ENCODE results near the gene SYTL5. TPM values are rescaled to one million over a fixed set of nuclear protein-coding genes. Genes with fewer than 3 reads are reported as not detected.
"Not testable (repeated sequence)": the region's sequence is repeated elsewhere in the genome, so short reads cannot be mapped to it uniquely, and the experiment has no call there.

Gene SYTL5
- 4.4 TPM for total RNA-seq

DNA sequence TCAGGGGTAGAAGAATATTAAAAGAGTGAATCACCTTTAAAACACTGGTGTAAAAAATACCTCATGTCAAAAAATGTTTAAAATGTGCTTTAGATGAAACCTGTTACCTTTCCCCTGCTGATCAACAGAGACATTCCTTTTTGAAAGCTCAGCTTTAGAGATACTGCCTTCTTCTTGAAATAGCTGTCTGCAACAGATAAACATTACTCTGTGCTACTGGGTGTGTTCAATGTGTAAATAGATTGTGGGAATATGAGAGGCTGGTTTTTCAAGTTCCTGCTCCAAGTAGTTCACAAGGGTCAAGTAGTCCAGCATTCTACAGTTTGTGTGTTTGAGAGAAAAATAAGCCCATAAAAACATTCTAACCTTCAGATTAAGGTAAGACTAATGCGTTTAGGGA lies at the start of gene SYTL5:
TSS of gene SYTL5 (plus strand) at position 263 of the 400 bp plus-strand sequence. CDS start 27,337 bp downstream, outside the sequence.
- no peak for DNase-seq

DNA sequence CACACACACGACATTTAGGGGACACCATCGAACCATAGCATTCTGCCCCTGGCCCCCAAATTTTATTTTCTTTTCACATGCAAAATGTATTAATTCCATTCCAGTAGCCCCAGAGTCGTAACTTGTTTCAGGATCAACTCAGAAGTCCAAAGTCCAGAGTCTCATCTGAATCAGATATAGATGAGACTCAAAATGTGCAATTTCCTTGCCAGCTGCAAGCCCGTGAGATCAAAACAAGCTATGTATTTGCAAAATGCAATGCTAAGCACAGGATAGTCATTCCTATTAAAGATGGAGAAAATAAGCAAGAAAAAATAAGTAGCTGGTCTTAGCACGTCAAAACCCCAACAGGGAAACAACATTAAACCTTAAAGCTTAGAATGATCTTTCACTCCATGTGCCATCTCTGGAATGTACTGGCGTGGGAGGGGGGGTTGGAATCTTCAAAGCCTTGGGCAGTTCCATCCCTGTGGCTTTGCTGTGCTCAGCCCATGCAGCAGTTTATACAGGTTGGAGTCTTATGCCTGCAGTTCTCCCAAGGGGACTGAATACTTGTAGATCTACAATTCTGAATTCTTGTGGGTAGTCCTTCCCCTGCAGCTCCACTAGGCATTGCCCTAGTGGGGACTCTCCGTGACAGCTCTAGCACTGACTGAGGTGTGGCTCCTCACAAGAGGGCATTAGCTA lies 47.7 kb upstream of the SYTL5 start:
- DNase-seq, result no peak

DNA sequence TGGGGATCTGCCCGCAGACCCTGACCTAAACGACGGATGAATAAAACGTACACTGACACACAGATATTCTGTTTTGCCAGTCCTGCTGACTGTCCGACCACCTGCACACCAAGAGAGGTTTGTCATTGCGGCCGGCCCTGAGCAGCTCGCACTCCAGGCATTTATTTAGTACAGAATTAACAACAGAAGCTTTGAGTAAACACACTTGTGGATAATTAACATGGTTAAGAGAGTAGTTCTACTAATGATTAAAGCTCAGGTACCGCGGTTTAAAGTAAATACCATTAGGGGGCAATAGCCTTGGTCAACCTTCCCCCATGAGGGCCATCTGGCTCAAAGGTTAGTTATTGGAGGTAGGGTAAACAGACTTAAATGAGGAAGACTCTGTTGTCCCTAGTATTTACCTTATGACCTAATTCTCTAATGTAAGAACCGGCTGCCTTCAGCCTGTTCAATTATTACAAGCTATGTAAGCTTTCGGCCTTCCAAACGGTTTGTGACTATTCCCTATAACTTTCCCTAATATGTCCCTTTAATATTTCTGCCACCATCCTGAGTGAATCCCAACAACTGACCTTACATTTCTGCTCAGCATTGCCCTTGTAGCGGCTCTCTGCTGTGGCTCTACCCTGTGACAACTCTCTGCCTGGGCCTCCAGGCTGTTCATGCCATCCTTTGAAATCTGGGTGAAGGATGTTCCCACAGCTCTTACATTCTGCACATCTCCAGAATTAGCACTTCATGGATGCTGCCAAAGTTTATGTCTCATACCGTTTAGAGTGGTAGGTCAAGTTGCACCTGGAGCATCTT lies 46.9 kb upstream of the SYTL5 start:
- no peak for DNase-seq

DNA sequence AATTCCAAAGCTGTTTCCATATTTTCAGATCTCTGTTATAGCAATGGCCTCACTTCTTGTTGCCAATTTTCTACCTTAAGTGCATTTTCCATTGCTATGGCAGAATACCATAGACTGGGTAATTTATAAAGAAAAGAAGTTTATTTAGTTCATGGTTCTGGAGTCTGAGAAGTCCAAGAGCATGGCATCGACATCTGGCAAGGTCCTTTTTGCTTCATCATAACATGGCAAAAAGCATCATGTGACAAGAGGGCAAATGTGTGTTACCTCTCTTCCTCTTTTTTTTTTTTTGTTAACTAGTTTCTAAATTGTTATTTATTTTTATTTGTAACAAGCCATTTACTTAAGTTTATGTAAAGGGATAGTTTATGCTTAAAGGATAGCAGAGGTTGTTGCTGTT lies 45.2 kb upstream of the SYTL5 start:
- no peak for DNase-seq

DNA sequence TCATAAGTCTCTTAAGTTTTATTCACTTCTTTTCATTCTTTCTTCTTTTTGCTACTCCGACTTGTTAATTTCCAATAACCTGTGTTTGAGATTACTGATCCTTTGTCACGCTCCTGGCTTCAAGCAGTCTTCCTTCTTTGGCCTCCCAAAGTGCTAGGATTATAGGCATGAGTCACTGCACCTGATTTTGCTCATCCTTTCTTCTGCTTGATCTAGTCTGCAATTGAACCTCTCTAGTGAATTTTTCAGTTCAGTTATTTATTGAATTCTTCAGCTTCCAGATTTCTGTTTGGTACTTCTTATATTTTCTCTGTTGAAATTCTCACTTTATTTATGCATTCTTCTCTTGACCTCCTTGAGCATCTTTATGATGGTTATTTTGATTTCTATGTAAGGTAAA lies 38.6 kb upstream of the SYTL5 start:
- DNase-seq, result no peak

DNA sequence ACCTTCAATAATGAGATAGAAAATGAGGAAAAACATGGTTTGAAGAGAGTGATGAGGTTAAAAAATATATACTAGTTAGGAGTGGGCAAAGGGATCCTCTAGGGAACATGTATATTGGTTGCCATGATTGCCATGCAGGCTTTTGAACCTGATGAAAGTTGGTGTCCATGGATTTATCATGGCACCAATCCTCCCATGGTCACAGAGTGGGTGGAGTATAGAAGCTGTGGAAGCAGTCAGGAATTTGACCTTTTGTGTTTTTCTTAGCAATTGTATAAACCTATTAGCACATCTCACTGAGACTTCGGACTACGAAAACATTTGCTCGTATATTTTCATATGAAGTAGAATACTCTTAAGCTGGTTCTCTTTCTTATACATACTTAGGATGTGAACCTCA lies 30.9 kb upstream of the SYTL5 start:
- DNase-seq, result no peak

DNA sequence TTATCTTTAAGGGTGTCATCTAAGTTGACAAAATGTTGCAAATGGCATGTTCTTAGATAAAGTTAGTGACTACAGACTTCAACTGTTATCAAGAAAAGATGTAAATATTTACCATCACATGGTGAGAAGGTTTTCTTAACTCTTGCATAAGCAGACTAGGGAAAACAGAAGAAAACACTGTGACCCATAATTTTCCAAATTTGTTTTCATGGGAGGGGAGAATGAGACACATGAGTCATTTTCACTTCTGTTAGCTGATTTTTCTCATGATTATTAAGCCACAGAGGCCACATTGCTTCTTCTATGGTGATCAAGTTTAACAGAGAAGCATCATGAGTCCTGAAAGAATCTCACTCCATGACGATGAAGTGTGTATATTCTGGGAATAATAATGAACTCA lies 30.2 kb upstream of the SYTL5 start:
- no peak for DNase-seq

DNA sequence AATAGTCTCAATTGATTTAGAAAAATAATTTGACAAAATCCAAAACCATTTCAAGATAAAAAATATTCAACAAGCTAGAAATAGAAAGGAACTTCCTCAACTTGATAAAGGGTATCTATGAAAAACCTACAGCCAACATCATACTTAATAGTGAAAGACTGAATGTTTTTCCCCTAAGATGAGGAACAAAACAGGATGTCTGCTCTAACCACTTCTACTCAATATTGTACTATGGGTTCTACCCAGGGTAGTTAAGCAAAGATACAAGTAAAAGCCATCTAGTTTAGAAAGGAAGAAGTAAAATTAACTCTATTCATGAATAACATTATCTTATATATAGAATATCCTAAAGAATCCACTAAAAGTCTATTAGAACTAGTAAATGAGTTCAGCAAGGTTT lies 21.5 kb upstream of the SYTL5 start:
- DNase-seq, result no peak

DNA sequence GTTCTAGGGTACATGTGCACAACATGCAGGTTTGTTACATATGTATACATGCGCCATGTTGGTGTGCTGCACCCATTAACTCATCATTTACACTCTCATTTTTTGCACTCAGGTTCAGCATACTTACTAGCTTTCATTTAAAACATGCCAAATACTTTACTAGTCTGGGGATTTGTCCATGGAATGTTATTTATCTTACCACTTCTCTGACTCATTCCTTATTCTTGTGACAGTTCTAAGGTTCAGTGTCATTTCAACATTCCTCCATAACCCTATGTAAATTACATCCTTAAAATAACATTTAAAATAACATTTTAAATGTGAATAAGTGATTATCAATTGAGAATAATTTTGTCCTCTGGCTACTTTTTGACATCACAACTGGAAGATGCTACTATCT lies 19.5 kb upstream of the SYTL5 start:
- no peak for DNase-seq

DNA sequence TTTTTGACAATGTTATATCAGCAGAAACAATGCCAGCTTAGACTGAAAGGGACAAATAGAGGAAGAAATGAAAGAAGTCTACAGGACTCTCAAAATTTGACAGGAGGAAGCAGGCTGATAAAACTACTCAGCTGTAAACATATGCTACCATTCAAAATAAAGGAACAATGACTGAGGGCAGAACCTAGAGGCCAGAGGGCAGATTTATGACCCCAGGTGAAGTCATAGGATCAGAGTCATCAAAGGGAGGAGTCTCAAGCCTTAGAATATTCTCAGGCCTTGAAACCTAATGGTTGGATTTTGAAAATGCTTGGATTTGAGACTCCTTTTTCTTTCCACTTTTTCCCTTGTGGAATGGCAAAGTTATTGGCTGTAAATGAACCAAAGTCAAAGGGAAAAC lies 17.0 kb upstream of the SYTL5 start:
- no peak for DNase-seq

DNA sequence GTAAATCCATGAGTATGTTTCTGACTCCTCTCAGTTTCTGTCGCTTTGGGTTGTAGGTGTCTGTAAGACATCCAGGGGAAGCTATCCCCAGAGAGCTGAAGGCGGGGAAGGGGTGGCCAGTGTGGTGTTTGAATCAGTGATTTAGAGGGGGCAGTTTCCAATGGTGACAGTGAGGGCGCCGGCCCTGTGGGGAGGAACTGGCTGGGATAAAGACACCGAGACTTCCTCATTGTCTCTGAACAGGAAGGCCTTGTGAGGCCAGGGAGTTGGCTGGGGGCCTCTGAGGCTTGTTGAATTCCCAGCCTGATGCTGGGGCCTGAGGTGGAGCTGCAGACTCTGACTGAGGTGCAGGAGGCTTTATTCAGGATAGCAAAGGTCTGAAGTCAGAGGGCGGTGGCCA lies 15.1 kb upstream of the SYTL5 start:
- not testable (repeated sequence) for DNase-seq

DNA sequence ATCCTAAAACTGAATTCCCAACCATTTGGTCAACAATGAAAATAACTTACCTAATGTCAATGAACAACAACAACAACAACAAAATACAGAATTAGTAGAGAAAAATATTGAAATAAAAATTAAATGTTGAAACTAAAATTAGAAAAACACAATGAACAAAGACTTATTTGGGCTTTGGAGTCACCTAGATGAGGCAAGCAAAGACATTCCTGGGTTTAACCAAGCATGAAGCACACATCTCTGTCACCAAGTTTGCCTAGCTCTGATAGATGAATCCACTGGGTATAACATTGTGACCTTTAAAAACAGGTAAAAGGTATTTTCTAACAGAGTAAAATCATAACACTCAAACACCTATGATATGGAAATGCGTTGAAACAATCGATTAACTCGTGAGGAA lies 13.2 kb upstream of the SYTL5 start:
- DNase-seq, result no peak

DNA sequence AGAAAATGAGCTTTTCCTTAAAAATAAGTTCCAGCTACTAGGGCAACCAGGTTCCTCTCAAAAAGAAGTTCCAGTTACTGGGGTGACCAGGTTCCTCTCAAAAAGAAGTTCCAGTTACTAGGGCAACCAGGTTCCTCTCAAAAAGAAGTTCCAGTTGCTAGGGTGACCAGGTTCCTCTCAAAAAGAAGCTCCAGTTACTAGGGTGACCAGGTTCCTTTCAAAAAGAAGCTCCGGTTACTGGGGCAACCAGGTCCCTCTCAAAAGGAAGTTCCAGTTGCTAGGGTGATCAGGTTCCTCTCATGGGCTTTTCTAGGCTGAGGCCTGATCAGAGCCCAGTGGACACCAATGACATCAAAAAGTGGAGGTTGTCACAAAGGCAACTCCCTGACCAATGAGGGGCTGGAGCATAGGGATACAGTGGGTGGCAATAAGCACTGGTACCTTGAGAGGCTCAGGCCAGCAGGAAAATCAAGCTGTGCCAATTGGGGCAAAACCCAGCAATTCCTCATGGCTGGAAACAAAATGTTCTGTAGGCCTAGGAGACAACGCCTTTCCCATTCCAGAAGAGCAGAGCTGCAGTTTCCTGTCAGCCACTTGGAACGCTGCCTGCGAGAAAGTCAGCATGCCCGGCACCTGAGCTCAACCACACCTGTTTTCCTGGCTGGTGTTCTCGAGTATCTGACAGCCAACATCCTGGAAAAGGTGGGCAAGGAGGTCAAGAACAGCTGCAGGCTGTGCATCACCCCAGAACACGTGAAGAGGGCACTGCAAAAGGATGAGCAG lies 12.3 kb upstream of the SYTL5 start:
- no peak for DNase-seq

DNA sequence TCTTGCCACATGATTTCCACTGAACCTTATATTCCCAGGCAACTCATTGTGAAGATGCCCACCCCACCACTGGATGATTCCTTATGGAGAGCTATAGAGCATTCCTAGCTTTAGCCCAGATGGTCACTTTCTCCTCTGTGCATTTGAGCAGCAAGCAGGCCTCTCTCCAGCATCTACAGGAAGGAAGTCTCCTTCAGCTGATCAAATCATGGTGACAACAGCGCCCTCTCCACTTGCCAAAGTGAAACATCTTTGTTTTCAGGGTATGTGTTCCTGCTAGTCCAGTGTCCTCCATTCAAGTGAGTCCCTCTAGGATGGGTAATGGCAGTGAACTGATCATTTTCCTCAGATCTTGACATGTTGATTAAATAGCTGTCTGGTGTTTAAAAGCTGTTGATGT lies 10.9 kb upstream of the SYTL5 start:
- DNase-seq, result no peak

DNA sequence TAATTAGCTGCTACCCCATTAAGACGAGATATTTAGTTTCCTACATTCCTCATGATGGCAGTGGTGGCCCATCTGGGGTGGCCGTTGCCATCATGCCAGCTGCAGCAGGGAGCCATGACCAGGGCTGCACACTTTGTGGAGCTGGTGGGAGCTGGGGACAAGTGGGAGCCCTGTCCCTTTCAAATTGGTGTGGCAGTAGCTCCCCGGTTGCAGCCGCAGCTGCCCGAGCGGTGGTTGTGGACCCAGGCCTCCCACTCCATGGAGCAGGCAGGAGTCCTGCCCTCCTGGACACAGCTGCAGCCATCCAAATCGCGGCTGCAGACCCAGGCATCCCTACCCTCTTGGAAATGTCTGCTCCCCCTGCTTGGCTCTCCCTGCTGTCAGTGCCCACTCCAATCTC lies 9.3 kb upstream of the SYTL5 start:
- no peak for DNase-seq

DNA sequence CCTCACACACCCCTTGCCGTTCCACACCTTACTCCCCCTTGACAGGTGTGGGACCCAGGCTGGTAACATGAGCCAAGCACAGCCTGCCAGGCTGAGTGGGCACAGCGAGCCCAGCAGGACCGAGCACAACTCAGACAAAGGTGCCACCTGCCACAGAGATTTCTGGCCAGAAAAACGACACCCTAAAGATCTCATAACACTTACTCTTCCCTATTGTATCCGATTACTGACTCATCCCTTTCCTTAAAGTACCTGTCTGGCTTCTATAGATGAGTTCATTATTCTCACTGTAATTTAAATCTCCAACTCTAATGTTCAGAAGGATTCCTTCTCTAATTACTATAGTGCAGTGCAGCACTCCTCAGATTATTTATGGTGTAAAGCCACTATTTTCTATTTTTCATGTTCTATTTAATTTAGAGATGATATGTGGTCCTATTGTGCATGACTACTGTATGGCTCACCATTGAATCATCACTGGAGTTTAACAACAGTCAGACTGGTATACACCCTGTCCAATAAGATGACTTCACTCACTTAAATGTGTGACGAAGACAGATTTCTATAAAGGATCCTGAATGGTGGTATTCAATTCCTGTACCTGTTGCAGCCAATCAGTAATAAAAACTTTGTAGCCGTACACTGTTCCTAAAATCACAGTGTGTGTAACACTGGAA lies 7.6 kb upstream of the SYTL5 start:
- no peak for DNase-seq

DNA sequence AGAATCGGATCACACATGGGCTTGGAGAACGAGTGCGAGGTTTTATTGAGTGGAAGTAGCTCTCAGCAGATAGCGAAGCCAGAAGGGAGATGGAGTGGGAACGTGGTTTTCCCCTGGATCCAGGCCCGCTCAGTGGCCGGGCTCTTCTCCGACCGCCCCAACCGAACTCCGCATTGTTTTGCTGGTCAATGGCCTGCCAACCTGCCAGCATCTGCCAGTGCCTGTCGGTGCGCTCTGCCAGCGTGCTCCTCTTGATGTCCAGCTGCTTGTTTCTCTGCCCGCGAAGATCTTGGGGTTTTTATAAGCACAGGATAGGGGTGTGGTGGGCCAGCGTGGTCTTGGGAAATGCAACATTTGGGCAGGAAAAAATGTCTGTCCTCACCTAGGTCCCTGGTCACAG lies 5.6 kb upstream of the SYTL5 start:
- no peak for DNase-seq

DNA sequence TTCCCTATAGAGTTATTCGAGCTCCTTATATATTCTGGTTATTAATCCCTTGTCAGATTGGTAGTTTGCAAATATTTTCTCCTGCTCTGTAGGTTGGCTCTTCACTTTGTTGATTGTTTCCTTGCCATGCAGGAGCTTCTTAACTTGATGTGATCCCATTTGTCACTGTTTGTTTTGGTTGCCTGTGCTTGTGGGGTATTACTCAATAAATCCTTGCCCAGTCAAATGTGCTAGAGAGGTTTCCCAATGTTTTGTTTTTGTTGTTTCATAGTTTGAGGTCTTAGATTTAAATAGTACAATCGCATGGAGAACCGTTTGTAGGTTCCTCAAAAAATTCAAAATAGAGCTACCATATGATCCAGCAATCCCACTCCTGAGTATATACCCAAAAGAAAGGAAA lies 2.3 kb upstream of the SYTL5 start:
- DNase-seq, result no peak

DNA sequence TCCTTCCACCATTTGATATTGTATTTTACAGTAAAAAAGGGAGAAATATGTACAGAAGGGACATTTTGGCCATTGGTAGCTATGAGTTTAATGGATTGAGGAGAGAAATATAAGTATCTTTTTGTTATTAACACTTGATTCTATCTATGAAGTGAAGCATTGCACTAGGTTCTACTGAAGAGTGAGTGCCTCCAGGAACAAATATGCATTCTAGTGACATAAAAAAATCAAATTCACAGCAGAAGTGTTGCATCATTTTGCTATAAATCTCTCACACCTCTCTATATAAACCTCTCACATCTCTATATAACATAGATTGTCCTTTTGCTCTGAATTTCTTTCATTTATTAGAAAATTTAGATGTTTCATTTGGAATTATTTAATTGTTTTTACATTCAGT lies 425 bp downstream of the SYTL5 start:
- DNase-seq, result no peak

DNA sequence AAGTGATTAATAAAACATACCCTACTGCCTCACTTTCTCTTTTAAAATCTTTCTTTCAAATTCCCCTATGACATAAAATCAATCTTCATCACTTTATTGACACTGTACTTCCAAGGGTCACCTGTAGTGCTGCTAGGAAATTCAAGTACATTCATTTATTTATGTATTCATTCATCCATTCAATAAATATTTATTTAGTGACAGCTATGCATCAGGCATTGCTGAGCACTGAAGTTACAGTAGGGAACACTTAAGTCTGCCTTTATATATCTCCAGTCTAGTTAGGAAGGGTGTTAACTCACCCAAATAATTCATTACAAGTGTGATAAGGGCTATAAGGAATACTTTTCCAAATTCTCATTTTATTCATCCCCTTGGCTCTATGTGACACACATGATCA lies 2.3 kb downstream of the SYTL5 start:
- no peak for DNase-seq

DNA sequence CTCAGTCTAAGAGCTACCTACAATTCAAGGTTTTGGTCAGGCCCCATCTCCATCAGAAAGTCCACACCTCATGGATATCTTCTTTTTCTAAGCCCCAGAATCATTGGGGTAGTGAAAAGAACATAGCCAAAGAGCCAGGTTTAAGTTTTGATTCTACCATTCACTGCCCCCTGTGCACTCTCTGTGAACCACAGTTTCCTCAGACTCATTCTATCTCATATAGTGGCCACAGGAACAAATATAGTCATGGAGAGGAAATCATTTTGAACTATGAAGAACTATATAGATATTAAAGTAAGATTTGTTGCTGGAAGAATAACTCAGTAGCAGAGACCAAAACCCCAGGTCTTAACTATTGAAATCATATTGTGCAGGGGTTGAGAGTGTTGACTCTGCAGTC lies 3.3 kb downstream of the SYTL5 start:
- DNase-seq, result no peak

DNA sequence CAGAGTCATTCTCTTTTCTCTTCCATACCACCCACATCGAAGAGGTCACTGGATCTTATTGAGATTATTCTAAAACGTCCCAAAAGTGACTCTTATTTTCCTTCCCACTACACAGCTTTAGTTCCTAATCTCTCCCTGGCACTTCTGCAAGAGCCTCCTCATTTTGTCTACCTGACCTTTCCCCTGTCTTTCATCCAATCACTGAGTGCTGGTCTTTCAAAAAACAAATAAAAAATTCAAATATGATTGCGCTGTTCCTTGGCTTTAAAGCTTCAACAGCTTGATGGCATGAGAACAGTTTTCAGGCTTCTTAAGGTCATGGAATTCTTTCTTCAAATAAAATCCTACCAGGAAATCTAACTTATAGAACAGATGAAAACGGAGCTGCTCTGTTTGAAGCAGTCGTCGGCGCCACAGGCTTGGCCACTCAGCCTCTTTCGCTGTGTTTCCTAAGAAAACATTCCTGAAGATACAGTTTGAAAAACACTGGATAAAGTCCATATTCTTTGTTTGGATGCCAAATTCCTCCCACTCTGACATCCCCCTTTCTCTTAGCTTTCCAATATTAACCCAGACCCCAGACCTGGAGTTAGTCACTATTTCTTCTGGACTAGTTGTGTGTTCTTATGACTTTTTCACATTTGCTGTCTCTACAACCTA lies 12.5 kb downstream of the SYTL5 start:
- DNase-seq, result no peak
